GM12878 (cell line): ENCODE data around the gene PLEKHF1.

ENCODE experiments used
- BHLHE40 ChIP-seq, 2 experiments: fragments of 450-650 bp in 1 of 2; IDR thresholded peaks; 2 replicates each; pipeline ENCODE4 v1.6.1; 2011 to 2017; ENCODE audit warnings: low read depth in 2 of 2, borderline replicate concordance in 1 of 2, improper control_type of control experiment in 1 of 2, low read length in 1 of 2, mild to moderate bottlenecking in 1 of 2
- FOXM1 ChIP-seq: IDR thresholded peaks from 2 replicates; pipeline ENCODE4 v1.6.1; 2012; ENCODE audit warnings: low read depth, mild to moderate bottlenecking, inconsistent platforms, low read length, moderate library complexity
- MAX ChIP-seq: IDR thresholded peaks from 2 replicates; pipeline ENCODE4 v1.6.1; 2012; ENCODE audit warnings: low read depth, low read length, improper control_type of control experiment
- NFIC ChIP-seq: IDR thresholded peaks from 2 replicates; pipeline ENCODE4 v1.6.1; 2012; ENCODE audit warnings: low read depth, mild to moderate bottlenecking, inconsistent platforms, low read length, moderate library complexity
- NFYA ChIP-seq: IDR thresholded peaks from 2 replicates; pipeline ENCODE4 v1.6.1; 2011; ENCODE audit warnings: low read depth, mild to moderate bottlenecking, low read length, improper control_type of control experiment, borderline replicate concordance
- POLR2A ChIP-seq: IDR thresholded peaks from 2 replicates; pipeline ENCODE4 v1.6.1; 2011; ENCODE audit warnings: low read depth, mild to moderate bottlenecking, low read length
- POLR2AphosphoS5 ChIP-seq: IDR thresholded peaks from 2 replicates; pipeline ENCODE4 v1.6.1; 2011; ENCODE audit warnings: mild to moderate bottlenecking, low read length, inconsistent platforms
- REST ChIP-seq: IDR thresholded peaks from 2 replicates; pipeline ENCODE4 v1.6.1; 2012; ENCODE audit warnings: mild to moderate bottlenecking, low read depth, low read length
- SMC3 ChIP-seq: IDR thresholded peaks from 2 replicates; pipeline ENCODE4 v1.6.1; 2011; ENCODE audit warnings: low read length, improper control_type of control experiment, borderline replicate concordance
- USF2 ChIP-seq: IDR thresholded peaks from 2 replicates; pipeline ENCODE4 v1.6.1; 2011; ENCODE audit warnings: low read depth, low read length, improper control_type of control experiment, borderline replicate concordance
- YY1 ChIP-seq: IDR thresholded peaks from 2 replicates; pipeline ENCODE4 v1.6.1; 2011; ENCODE audit warnings: low read depth, mild to moderate bottlenecking, low read length
- ZBTB33 ChIP-seq: fragments of 450-650 bp; IDR thresholded peaks from 2 replicates; pipeline ENCODE4 v1.6.1; 2017; ENCODE audit warnings: mild to moderate bottlenecking
- ZNF24 ChIP-seq: fragments of 450-650 bp; IDR thresholded peaks from 2 replicates; pipeline ENCODE4 v1.6.1; 2017; ENCODE audit warnings: antibody characterized with exemption, mild to moderate bottlenecking
- TF ChIP-seq, protein P1 (sequence below), 3 experiments: IDR thresholded peaks in 2 of 3; conservative IDR thresholded peaks in 1 of 3; 2 replicates each; pipeline ENCODE4 v1.5.1; 2011; ENCODE audit warnings: low read depth in 3 of 3, low read length in 3 of 3, mild to moderate bottlenecking in 3 of 3, control low read depth in 2 of 3, moderate library complexity in 2 of 3, inconsistent platforms in 1 of 3, mixed read lengths in 1 of 3; ENCODE audit not compliant: control insufficient read depth in 2 of 3, insufficient read depth in 1 of 3; ENCODE audit errors: extremely low read depth in 1 of 3

DNA sequence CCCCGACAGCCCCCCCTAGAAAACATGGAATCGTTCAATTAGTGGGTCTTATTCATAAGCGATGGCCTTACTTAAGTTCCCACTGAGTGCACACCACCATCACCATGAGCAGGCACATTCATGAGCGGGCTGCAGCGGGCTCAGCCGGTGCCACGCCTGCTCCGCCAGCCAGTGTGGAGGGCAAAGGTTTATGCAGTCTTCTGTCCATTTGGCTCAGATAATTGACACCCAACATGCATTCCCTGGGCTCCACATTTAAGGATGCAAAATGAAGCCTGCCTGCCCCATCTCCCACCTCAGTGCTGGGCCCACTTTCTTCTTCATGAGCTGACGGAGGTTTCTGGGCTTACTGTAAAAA lies 37.7 kb downstream of the PLEKHF1 start:
- TF ChIP-seq ZBTB33: no peak
- no peak for TF ChIP-seq POLR2AphosphoS5
- TF ChIP-seq, protein P1, sequence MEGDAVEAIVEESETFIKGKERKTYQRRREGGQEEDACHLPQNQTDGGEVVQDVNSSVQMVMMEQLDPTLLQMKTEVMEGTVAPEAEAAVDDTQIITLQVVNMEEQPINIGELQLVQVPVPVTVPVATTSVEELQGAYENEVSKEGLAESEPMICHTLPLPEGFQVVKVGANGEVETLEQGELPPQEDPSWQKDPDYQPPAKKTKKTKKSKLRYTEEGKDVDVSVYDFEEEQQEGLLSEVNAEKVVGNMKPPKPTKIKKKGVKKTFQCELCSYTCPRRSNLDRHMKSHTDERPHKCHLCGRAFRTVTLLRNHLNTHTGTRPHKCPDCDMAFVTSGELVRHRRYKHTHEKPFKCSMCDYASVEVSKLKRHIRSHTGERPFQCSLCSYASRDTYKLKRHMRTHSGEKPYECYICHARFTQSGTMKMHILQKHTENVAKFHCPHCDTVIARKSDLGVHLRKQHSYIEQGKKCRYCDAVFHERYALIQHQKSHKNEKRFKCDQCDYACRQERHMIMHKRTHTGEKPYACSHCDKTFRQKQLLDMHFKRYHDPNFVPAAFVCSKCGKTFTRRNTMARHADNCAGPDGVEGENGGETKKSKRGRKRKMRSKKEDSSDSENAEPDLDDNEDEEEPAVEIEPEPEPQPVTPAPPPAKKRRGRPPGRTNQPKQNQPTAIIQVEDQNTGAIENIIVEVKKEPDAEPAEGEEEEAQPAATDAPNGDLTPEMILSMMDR (IDR thresholded peaks at IDR 0.05 in 2 of 3, conservative IDR thresholded peaks at IDR 0.05 in 1 of 3; ENCODE audit: control insufficient read depth in 2 of 3, extremely low read depth in 1 of 3, insufficient read depth in 1 of 3, low read depth in 3 of 3, low read length in 3 of 3): no peak
- no peak for TF ChIP-seq NFYA
- no peak for TF ChIP-seq FOXM1
- no peak for TF ChIP-seq REST
- no peak for TF ChIP-seq SMC3
- no peak for TF ChIP-seq BHLHE40 (IDR thresholded peaks at IDR 0.05; ENCODE audit: borderline replicate concordance in 1 of 2, low read depth in 2 of 2, low read length in 1 of 2)
- no peak for TF ChIP-seq MAX
- no peak for TF ChIP-seq ZNF24
- no peak for TF ChIP-seq POLR2A
- no peak for TF ChIP-seq NFIC
- no peak for TF ChIP-seq USF2
- TF ChIP-seq YY1: no peak
